GM21447 (cell line): Measurements from ENCODE around the gene KCNK18.

ENCODE experiments used
- ATAC-seq: cut with Tn5 transposase; IDR thresholded peaks from one replicate; pipeline ENCODE4 v1.9.1; 2021; ENCODE audit not compliant: unreplicated experiment

KCNK18 gene

GRCh38 chr10:117249493-117250093 is 52.3 kb downstream of the KCNK18 start:
- no peak for ATAC-seq

GRCh38 chr10:117250411-117250810 is 53.1 kb downstream of the KCNK18 start:
- ATAC-seq, result no peak

DNA sequence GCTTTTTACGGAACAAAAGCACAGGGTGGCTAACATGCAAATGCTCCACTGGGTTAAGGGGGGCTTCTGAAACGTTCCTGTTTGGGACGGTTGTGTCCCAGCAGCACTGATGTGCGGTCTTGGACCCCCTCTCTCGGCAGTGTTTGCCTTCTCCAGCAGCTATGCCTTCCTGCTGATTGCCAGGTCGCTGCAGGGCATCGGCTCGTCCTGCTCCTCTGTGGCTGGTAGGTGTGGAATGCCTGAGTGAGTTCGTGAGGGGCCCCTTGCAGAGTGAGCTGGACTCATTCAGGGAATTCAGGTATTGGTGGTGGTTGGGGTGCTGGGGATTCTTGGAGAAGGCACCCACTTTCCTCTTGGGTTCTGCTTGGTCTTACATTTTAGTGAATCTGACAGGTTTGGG is 56.6 kb downstream of the KCNK18 start:
- no peak for ATAC-seq

- ATAC-seq, result no peak
Measured at GRCh38 chr10:117254338-117254737, 57.0 kb downstream of the KCNK18 start.

DNA sequence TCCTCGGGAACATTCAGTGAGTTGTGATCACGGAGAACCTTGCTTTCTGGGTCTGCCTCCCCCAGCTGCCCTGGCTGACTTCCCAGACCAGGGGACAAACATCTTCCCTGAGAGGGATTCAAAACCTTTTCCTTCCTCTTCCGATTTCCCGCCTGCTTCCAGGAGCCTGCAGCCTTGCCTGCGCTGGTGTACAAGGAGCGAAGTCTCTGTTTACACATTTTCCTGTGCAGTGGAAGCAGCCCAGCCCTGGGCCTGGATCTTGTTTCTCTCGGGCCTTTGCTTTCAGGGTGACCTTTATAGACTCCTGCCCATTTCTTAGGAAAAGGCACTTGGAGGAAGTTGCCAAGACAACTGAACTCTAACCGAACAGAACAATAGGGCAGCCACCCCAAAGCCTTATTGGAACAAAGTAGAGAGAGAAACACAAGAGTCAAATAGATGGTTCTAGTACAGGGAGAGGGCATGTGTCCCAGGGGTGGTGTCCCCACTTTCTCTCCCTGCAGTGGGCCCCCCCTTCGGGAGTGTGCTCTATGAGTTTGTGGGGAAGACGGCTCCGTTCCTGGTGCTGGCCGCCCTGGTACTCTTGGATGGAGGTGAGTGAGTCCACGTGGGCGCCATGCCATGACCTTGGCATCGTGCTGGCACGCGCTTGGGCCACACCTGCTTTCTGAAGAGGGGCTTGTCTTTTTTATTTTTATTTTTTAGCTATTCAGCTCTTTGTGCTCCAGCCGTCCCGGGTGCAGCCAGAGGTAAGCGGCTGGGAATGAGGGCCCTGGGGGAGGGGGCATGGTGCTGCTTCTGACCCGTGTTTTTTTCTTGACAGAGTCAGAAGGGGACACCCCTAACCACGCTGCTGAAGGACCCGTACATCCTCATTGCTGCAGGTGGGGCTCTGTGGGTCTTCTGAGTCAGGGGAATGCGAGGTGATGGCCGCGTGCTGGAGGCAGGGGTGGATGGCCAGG is 57.8 kb downstream of the KCNK18 start:
- ATAC-seq, result no peak

- no peak for ATAC-seq
Measured at GRCh38 chr10:117255835-117256460, 58.7 kb downstream of the KCNK18 start.

GRCh38 chr10:117256910-117257309 is 59.6 kb downstream of the KCNK18 start:
- ATAC-seq, result no peak

- ATAC-seq, result no peak
Measured at GRCh38 chr10:117257721-117258120, 60.4 kb downstream of the KCNK18 start.

DNA sequence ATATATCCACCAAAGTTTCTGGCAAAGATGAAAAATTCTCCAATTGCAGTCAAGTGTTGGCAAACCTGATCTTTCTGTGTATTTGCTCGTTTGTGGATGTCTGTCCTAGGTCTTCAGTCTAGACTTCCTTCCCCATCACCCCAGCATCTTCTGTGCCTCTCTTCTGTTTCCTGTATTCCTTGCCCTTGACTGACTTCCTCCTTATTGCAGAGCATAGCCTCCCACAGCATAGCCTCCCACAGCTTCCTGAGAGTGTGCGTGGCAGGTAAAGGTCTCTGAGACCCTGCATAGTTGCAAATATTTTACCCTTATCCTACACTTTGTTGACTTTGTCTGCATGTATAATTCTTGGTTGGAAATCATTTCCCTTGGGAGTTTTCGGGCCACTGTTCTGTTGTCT is 62.0 kb downstream of the KCNK18 start:
- ATAC-seq, result no peak
